ENCODE results near the gene CLASRP. TPM values are rescaled to one million over a fixed set of nuclear protein-coding genes. Genes with fewer than 3 reads are reported as not detected.

CLASRP gene
- polyA plus RNA-seq, 1 donor from 2014 or later: 30.1 TPM

- Histone ChIP-seq H3K9me3 (ENCODE audit: low read length) (no peaks in the 10 kb centered on the region), H3K4me3 (ENCODE audit: low read length) (no peak overlapping the region), H3K9me2 (ENCODE audit: insufficient read depth, low read length) (no peaks in the 10 kb centered on the region), H3K27me3 (ENCODE audit: insufficient read depth, low read depth, low read length) (no peaks in the 10 kb centered on the region), H3K9ac (ENCODE audit: low read length) (no peak overlapping the region), H4K20me1 (ENCODE audit: insufficient read depth) (no peaks in the 10 kb centered on the region), H3K36me3 (ENCODE audit: insufficient read depth, low read length) (no peaks in the 10 kb centered on the region), H3K79me2 (replicated peaks; ENCODE audit: insufficient read depth, low read length) (peaks cover 30% of the 10 kb centered on the region), H2AFZ (ENCODE audit: low read depth, low read length) (no peak overlapping the region), H3K27ac (ENCODE audit: low read length) (no peak overlapping the region), H3K4me2 (ENCODE audit: low read length) (no peak overlapping the region), H3F3A (ENCODE audit: insufficient read depth, low read length, poor library complexity, severe bottlenecking) (no peaks in the 10 kb centered on the region)
- TF ChIP-seq TAF1 (IDR thresholded peaks at IDR 0.05; ENCODE audit: low read depth) (no peak), RAD21 (conservative IDR thresholded peaks at IDR 0.05) (no peak), SMC3 (conservative IDR thresholded peaks at IDR 0.05; ENCODE audit: poor library complexity) (no peak), POLR2AphosphoS5 (IDR thresholded peaks at IDR 0.05) (no peak), REST (IDR thresholded peaks at IDR 0.05; ENCODE audit: borderline replicate concordance) (no peak), MXI1 (conservative IDR thresholded peaks at IDR 0.05; ENCODE audit: poor library complexity, severe bottlenecking) (no peak), EP300 (conservative IDR thresholded peaks at IDR 0.05; ENCODE audit: poor library complexity, severe bottlenecking) (no peak), CTCF (IDR thresholded peaks at IDR 0.05; ENCODE audit: poor library complexity, severe bottlenecking) (no peak), EZH2 (IDR thresholded peaks at IDR 0.05; ENCODE audit: borderline replicate concordance, insufficient read depth, low read length, poor library complexity, severe bottlenecking) (no peak)
Observed at GRCh38 chr19:45117167-45117594, 78.3 kb downstream of the CLASRP start.

- Histone ChIP-seq H3F3A (ENCODE audit: insufficient read depth, low read length, poor library complexity, severe bottlenecking) (no peaks in the 10 kb centered on the region), H3K4me2 (ENCODE audit: low read length) (no peak overlapping the region), H2AFZ (ENCODE audit: low read depth, low read length) (no peak overlapping the region), H4K20me1 (ENCODE audit: insufficient read depth) (no peaks in the 10 kb centered on the region), H3K36me3 (ENCODE audit: insufficient read depth, low read length) (no peaks in the 10 kb centered on the region), H3K4me3 (ENCODE audit: low read length) (no peak overlapping the region), H3K27me3 (ENCODE audit: insufficient read depth, low read depth, low read length) (no peaks in the 10 kb centered on the region), H3K9me2 (ENCODE audit: insufficient read depth, low read length) (no peaks in the 10 kb centered on the region), H3K9ac (ENCODE audit: low read length) (no peak overlapping the region), H3K79me2 (replicated peaks; ENCODE audit: insufficient read depth, low read length) (peaks cover 30% of the 10 kb centered on the region), H3K9me3 (ENCODE audit: low read length) (no peaks in the 10 kb centered on the region), H3K27ac (ENCODE audit: low read length) (no peak overlapping the region)
- TF ChIP-seq REST (IDR thresholded peaks at IDR 0.05; ENCODE audit: borderline replicate concordance) (no peak), POLR2AphosphoS5 (IDR thresholded peaks at IDR 0.05) (no peak), TAF1 (IDR thresholded peaks at IDR 0.05; ENCODE audit: low read depth) (no peak), SMC3 (conservative IDR thresholded peaks at IDR 0.05; ENCODE audit: poor library complexity) (no peak), CTCF (IDR thresholded peaks at IDR 0.05; ENCODE audit: poor library complexity, severe bottlenecking) (no peak), RAD21 (conservative IDR thresholded peaks at IDR 0.05) (no peak), MXI1 (conservative IDR thresholded peaks at IDR 0.05; ENCODE audit: poor library complexity, severe bottlenecking) (no peak), EZH2 (IDR thresholded peaks at IDR 0.05; ENCODE audit: borderline replicate concordance, insufficient read depth, low read length, poor library complexity, severe bottlenecking) (no peak), EP300 (conservative IDR thresholded peaks at IDR 0.05; ENCODE audit: poor library complexity, severe bottlenecking) (no peak)
Observed at GRCh38 chr19:45117671-45118070, 78.8 kb downstream of the CLASRP start.
